CD14-positive monocyte (primary cell): Measurements from ENCODE around the gene WDR48. TPM values are rescaled to one million over a fixed set of nuclear protein-coding genes. Genes with fewer than 3 reads are reported as not detected.

Experiments used
- DNase-seq, 3 donors: peaks; one replicate each; pipeline ENCODE4 v3.0.0-alpha.2; 2011 to 2022
- H2AFZ ChIP-seq: 2 replicates; pipeline ENCODE4 v1.6.0; 2012; ENCODE audit warnings: mild to moderate bottlenecking, low read depth, low read length, inconsistent platforms; ENCODE audit not compliant: insufficient read depth, poor library complexity, severe bottlenecking
- H3K27ac ChIP-seq, 2 donors: 1 replicate in 1 of 2; 2 replicates in 1 of 2; pipeline ENCODE4 v1.5.1; 2012 to 2013; ENCODE audit warnings: low read length in 2 of 2, control low read depth in 1 of 2, inconsistent platforms in 1 of 2, low read depth in 1 of 2, mild to moderate bottlenecking in 1 of 2
- H3K27me3 ChIP-seq, 2 donors: one replicate each; pipeline versions ENCODE4 v1.6.0 to v1.6.1; 2011 to 2013; ENCODE audit warnings: low read length in 2 of 2; ENCODE audit not compliant: control insufficient read depth in 2 of 2, insufficient read depth in 2 of 2
- H3K36me3 ChIP-seq, 2 donors: replicated peaks in 1 of 2; 1 replicate in 1 of 2; 2 replicates in 1 of 2; pipeline versions ENCODE4 v1.5.1 to v1.6.1; 2012 to 2013; ENCODE audit warnings: low read length in 2 of 2, control low read depth in 1 of 2, inconsistent platforms in 1 of 2, mild to moderate bottlenecking in 1 of 2; ENCODE audit not compliant: insufficient read depth in 2 of 2, control insufficient read depth in 1 of 2
- H3K4me1 ChIP-seq, 2 donors: 1 replicate in 1 of 2; 2 replicates in 1 of 2; pipeline versions ENCODE4 v1.5.1 to v1.6.1; 2012 to 2013; ENCODE audit warnings: low read length in 2 of 2, control low read depth in 1 of 2, inconsistent platforms in 1 of 2, mild to moderate bottlenecking in 1 of 2, moderate library complexity in 1 of 2; ENCODE audit not compliant: insufficient read depth in 2 of 2, control insufficient read depth in 1 of 2
- H3K4me2 ChIP-seq: replicated peaks from 2 replicates; pipeline ENCODE3; 2012; ENCODE audit warnings: low read length, moderate library complexity, mild to moderate bottlenecking; ENCODE audit not compliant: poor library complexity, severe bottlenecking; ENCODE audit errors: extremely low read depth
- H3K4me3 ChIP-seq, 3 experiments: fragments of 200-600 bp in 1 of 3; sonication (generic) in 1 of 3; replicated peaks in 1 of 3; 1 replicate in 2 of 3; 2 replicates in 1 of 3; pipeline ENCODE4 v1.5.1; 2011 to 2013; ENCODE audit warnings: low read length in 3 of 3, mild to moderate bottlenecking in 3 of 3, control low read depth in 2 of 3, low read depth in 2 of 3, inconsistent platforms in 1 of 3, moderate library complexity in 1 of 3
- H3K79me2 ChIP-seq: 2 replicates; pipeline ENCODE4 v1.6.0; 2012; ENCODE audit warnings: mild to moderate bottlenecking, control low read depth, inconsistent platforms, low read length, moderate library complexity; ENCODE audit not compliant: insufficient read depth
- H3K9ac ChIP-seq: 2 replicates; pipeline ENCODE4 v1.6.0; 2017; ENCODE audit warnings: low read length, mild to moderate bottlenecking; ENCODE audit not compliant: insufficient read depth, poor library complexity, severe bottlenecking
- H3K9me3 ChIP-seq, 2 donors: replicated peaks in 1 of 2; 1 replicate in 1 of 2; 2 replicates in 1 of 2; pipeline versions ENCODE4 v1.5.1 to v1.6.1; 2012 to 2013; ENCODE audit warnings: low read length in 2 of 2, control low read depth in 1 of 2; ENCODE audit not compliant: control insufficient read depth in 1 of 2, insufficient read depth in 1 of 2
- H4K20me1 ChIP-seq: 2 replicates; pipeline ENCODE4 v1.6.0; 2012; ENCODE audit warnings: mild to moderate bottlenecking, low read length, control low read depth, moderate library complexity; ENCODE audit not compliant: insufficient read depth
- H3K27ac Mint-ChIP-seq, 7 donors: one replicate each; pipeline ENCODE4 v1.8.0; 2020; ENCODE audit warnings: mild to moderate bottlenecking in 7 of 7, mixed read lengths in 7 of 7, moderate library complexity in 6 of 7, inconsistent platforms in 2 of 7
- H3K27me3 Mint-ChIP-seq, 3 donors: one replicate each; pipeline ENCODE4 v1.8.0; 2021 to 2022; ENCODE audit warnings: low read depth in 3 of 3, mild to moderate bottlenecking in 3 of 3, mixed read lengths in 3 of 3, moderate library complexity in 3 of 3, inconsistent platforms in 1 of 3
- H3K36me3 Mint-ChIP-seq, 2 donors: one replicate each; pipeline ENCODE4 v1.8.0; 2020; ENCODE audit warnings: mixed read lengths in 2 of 2, inconsistent platforms in 1 of 2, mild to moderate bottlenecking in 1 of 2
- H3K4me1 Mint-ChIP-seq: one replicate; pipeline ENCODE4 v1.8.0; 2020; ENCODE audit warnings: mild to moderate bottlenecking, mixed read lengths
- H3K4me3 Mint-ChIP-seq, 2 donors: one replicate each; pipeline ENCODE4 v1.8.0; 2020; ENCODE audit warnings: mild to moderate bottlenecking in 2 of 2, mixed read lengths in 2 of 2, moderate library complexity in 1 of 2
- H3K9me3 Mint-ChIP-seq, 7 donors: one replicate each; pipeline ENCODE4 v1.8.0; 2020 to 2022; ENCODE audit warnings: mixed read lengths in 7 of 7, mild to moderate bottlenecking in 6 of 7, moderate library complexity in 6 of 7, inconsistent platforms in 2 of 7
- CTCF ChIP-seq: fragments of 200-600 bp; IDR thresholded peaks from one replicate; pipeline ENCODE4 v1.8.0; 2022; ENCODE audit warnings: antibody characterized with exemption, mild to moderate bottlenecking
- WGBS: methylation state at CpG from one replicate; pipeline ENCODE4 v1.1.5; 2013; ENCODE audit warnings: missing lambda C conversion rate; ENCODE audit not compliant: insufficient coverage; 5-methylcytosine and 5-hydroxymethylcytosine counted together
- intact Hi-C, 2 donors: fragments of 100-400 bp; cut with micrococcal nuclease; formaldehyde crosslinking; loops; one replicate each; pipeline versions ENCODE4 v1.15.0 to v1.15.1; 2023
- polyA plus RNA-seq, 3 donors: library from polyadenylated mRNA; depleted of rRNA in 1 of 3; unstranded in 2 of 3; stranded (reverse) in 1 of 3; fragments of 300-500 nt in 2 of 3; fragments of >200 nt in 1 of 3; fragmentation: Illumina TruSeq in 2 of 3; gene quantifications; 1 replicate in 2 of 3; 2 replicates in 1 of 3; pipeline ENCODE4 v1.2.3, GENCODE V29; 2012 to 2021

The WDR48 gene
- polyA plus RNA-seq, 3 donors, result 15.0 to 22.7 (median 17.1) TPM

- H3K4me3 ChIP-seq, result no peak overlapping the region
- no CpG with 5 or more reads among the region's 2 CpGs for WGBS
- no peak for DNase-seq
- no peaks in the 10 kb centered on the region for H4K20me1 ChIP-seq
- H3K4me1 Mint-ChIP-seq, result no peaks in the 10 kb centered on the region
- H3K79me2 ChIP-seq, result no peaks in the 10 kb centered on the region
- no peak overlapping the region for H3K4me2 ChIP-seq
- no peak overlapping the region for H2AFZ ChIP-seq
- H3K9me3 ChIP-seq, result no peaks in the 10 kb centered on the region
- H3K27ac Mint-ChIP-seq, result no peak overlapping the region
- H3K27ac ChIP-seq, result no peak overlapping the region
- no peak overlapping the region for H3K9ac ChIP-seq
- peaks cover 2 to 4% (median 2%) of the 10 kb centered on the region in 3 donors for H3K27me3 Mint-ChIP-seq
- H3K9me3 Mint-ChIP-seq, result no peaks in the 10 kb centered on the region
- no peaks in the 10 kb centered on the region for H3K27me3 ChIP-seq
- H3K36me3 ChIP-seq, result no peaks in the 10 kb centered on the region
- no peaks in the 10 kb centered on the region for H3K36me3 Mint-ChIP-seq
- TF ChIP-seq CTCF, result no peak
- intact Hi-C loops, result no loop called here
- no peaks in the 10 kb centered on the region for H3K4me1 ChIP-seq
- no peak overlapping the region for H3K4me3 Mint-ChIP-seq
These were observed 32.5 kb upstream of the WDR48 start for GRCh38 chr3:39019299-39019698.

- intact Hi-C loops, result no loop called here
- H3K27me3 ChIP-seq, result no peaks in the 10 kb centered on the region
- H3K9me3 ChIP-seq, result no peaks in the 10 kb centered on the region
- WGBS, result 86% methylated on average over 1 of the region's 1 CpG
- H3K36me3 Mint-ChIP-seq, result no peaks in the 10 kb centered on the region
- no peak overlapping the region for H3K27ac ChIP-seq
- no peaks in the 10 kb centered on the region for H3K79me2 ChIP-seq
- H3K4me1 ChIP-seq, result peaks cover 6% of the 10 kb centered on the region in 2 donors
- H3K36me3 ChIP-seq, result no peaks in the 10 kb centered on the region
- no peaks in the 10 kb centered on the region for H3K9me3 Mint-ChIP-seq
- H3K4me3 ChIP-seq, result no peak overlapping the region
- no peak overlapping the region for H3K27ac Mint-ChIP-seq
- H3K4me1 Mint-ChIP-seq, result peaks cover 8% of the 10 kb centered on the region
- no peak for TF ChIP-seq CTCF
- H2AFZ ChIP-seq, result no peak overlapping the region
- H3K27me3 Mint-ChIP-seq, result peaks cover 2 to 4% (median 2%) of the 10 kb centered on the region in 3 donors
- DNase-seq, result no peak
- no peak overlapping the region for H3K4me2 ChIP-seq
- H3K9ac ChIP-seq, result no peak overlapping the region
- H3K4me3 Mint-ChIP-seq, result no peak overlapping the region
- H4K20me1 ChIP-seq, result no peaks in the 10 kb centered on the region
These were observed 30.8 kb upstream of the WDR48 start for GRCh38 chr3:39021029-39021428.
